Measurements from ENCODE around the gene PTPRG.

- no peak for TF ChIP-seq POLR2AphosphoS5 (IDR thresholded peaks at IDR 0.05; ENCODE audit: low read depth, low read length)
- TF ChIP-seq EZH2phosphoT487 (IDR thresholded peaks at IDR 0.05; ENCODE audit: borderline replicate concordance) = no peak
- TF ChIP-seq POLR2A (IDR thresholded peaks at IDR 0.05; ENCODE audit: borderline replicate concordance, extremely low read depth, insufficient read depth, insufficient read length) = no peak
These were observed 581.1 kb downstream of the PTPRG start for GRCh38 chr3:62142331-62143085.
